Coronary artery (tissue), 2 donors: ENCODE data around the gene KCNMA1.

Experiments
- DNase-seq: peaks from one replicate; pipeline ENCODE4 v3.0.0-alpha.2; 2017; ENCODE audit warnings: low spot score
- H3K27ac ChIP-seq, 2 donors: fragments of 200-600 bp; sonication (generic); one replicate each; pipeline ENCODE4 v1.5.1; 2016 to 2019
- H3K4me3 ChIP-seq: fragments of 200-600 bp; sonication (generic); 2 replicates; pipeline ENCODE4 v1.5.1; 2016; ENCODE audit warnings: mild to moderate bottlenecking, moderate library complexity
- TF ChIP-seq, protein P1 (sequence below): fragments of 200-600 bp; sonication (generic); IDR thresholded peaks from one replicate; pipeline ENCODE4 v1.5.1; 2019; ENCODE audit warnings: antibody characterized with exemption

Gene KCNMA1

DNA sequence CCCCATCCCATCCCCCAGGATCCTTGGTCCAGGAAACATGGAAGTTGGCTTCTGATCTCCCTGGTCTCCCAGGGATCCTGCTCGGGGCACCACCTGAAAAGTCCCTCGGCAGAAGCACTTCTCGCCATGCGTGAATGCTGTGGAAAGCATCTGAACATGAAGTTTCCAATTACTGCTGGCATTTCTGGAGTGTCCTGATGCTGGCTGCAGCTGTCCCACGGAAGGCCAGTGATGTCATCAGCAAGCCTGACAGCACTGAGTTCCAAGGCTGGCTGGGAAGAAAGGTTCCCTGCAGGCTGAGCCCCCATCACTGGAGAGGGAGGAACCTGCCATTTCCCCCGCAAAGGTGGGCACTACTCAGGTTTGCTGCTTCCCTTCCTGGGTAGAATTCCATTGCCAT is 71.4 kb downstream of the KCNMA1 start:
- Histone ChIP-seq H3K27ac (peak overlapping the region in 1 of 2 donors; percentile 88), H3K4me3 (no peak overlapping the region)
- no peak for DNase-seq
- TF ChIP-seq, protein P1, sequence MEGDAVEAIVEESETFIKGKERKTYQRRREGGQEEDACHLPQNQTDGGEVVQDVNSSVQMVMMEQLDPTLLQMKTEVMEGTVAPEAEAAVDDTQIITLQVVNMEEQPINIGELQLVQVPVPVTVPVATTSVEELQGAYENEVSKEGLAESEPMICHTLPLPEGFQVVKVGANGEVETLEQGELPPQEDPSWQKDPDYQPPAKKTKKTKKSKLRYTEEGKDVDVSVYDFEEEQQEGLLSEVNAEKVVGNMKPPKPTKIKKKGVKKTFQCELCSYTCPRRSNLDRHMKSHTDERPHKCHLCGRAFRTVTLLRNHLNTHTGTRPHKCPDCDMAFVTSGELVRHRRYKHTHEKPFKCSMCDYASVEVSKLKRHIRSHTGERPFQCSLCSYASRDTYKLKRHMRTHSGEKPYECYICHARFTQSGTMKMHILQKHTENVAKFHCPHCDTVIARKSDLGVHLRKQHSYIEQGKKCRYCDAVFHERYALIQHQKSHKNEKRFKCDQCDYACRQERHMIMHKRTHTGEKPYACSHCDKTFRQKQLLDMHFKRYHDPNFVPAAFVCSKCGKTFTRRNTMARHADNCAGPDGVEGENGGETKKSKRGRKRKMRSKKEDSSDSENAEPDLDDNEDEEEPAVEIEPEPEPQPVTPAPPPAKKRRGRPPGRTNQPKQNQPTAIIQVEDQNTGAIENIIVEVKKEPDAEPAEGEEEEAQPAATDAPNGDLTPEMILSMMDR, result no peak

DNA sequence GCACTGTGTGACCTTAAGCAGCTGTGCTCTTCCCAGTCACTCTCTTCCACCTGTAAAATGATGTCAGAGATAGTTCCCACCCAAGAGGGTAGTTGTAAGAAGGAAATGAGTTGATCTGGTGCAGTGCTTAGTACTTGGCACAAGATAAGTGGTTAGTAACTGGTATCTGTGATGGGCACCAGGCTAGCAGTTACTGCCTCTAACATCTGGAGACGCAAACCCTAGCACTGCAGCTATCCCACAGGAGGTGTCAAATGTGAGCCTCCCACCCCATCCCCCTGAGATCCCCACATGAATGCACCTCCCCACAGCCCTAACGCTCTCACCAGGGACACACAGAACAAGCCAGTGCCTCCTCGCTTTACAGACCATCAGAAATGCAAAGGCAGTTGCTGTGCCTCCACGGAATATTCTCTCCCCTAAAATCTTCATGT is 72.0 kb downstream of the KCNMA1 start:
- no peak for DNase-seq
- Histone ChIP-seq H3K27ac (peak overlapping the region in 1 of 2 donors; percentile 88), H3K4me3 (no peak overlapping the region)
- TF ChIP-seq, protein P1, result no peak

GRCh38 chr10:77564731-77565589 is 72.6 kb downstream of the KCNMA1 start:
- DNase-seq, result no peak
- no peak overlapping the region for H3K4me3 ChIP-seq
- peak overlapping the region; percentile 12 to 88 for H3K27ac ChIP-seq
- TF ChIP-seq, protein P1, result no peak

- no peak for DNase-seq
- peak overlapping the region; percentile 76 to 88 for H3K27ac ChIP-seq
- TF ChIP-seq, protein P1, result no peak
- H3K4me3 ChIP-seq, result no peak overlapping the region
Observed at GRCh38 chr10:77563638-77564270, 73.9 kb downstream of the KCNMA1 start.

GRCh38 chr10:77562742-77563141 is 74.9 kb downstream of the KCNMA1 start:
- Histone ChIP-seq H3K27ac (peak overlapping the region; percentile 76 to 88), H3K4me3 (no peak overlapping the region)
- TF ChIP-seq, protein P1, result no peak
- no peak for DNase-seq

DNA sequence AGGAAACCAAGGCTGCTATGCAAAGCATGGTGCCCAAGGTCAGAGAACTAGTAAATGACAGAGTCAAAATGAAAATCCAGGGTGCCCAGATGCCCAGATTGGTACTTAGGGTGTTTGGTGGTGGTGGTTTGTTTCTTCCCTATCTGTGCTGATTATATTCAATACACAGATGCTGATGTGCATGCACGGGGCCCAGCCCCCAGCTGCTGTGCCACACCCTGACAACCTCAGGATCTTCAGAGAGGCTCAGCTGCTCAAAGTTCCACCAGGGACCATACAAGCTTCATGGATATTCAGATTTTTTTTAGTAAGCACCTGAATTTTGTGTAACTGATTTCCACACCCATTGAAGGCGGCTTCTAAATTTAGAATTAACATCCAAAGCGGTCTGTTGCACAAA is 75.6 kb downstream of the KCNMA1 start:
- DNase-seq, result no peak
- no peak overlapping the region for H3K4me3 ChIP-seq
- TF ChIP-seq, protein P1, result no peak
- peak overlapping the region in 1 of 2 donors; percentile 82 for H3K27ac ChIP-seq
